ENCODE measurements around the gene GOLGA8K.
"Not testable (repeated sequence)": the region's sequence is repeated elsewhere in the genome, so short reads cannot be mapped to it uniquely, and the experiment has no call there.

Gene GOLGA8K

DNA sequence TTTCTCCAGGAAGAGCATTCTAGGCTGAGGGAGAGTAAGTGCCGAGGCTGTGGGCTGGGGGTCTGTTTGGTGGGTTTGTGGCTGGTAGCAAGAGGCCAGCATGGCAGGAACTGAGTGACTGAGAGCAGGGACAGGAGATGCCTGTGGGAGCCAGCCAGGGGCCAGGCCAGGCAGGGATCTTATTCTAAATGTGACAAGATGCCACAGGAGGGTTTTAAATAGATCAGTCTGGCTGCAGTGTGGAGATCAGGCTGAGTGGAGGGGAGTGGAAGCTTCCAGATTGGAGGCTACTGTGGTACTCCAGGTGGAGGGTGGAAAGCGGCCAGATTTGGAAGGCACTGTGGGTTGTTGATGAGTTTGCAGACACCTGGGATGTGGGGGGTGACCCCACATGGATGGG is 28.9 kb downstream of the GOLGA8K start:
- H3K36me3 ChIP-seq (ENCODE audit: control insufficient read depth in 5 of 5, insufficient read depth in 5 of 5, low read length in 5 of 5); H3K9me3 ChIP-seq (ENCODE audit: control insufficient read depth in 5 of 5, low read length in 5 of 5); H3K9ac ChIP-seq (ENCODE audit: low read length in 5 of 5); H3K4me3 ChIP-seq (ENCODE audit: low read depth in 1 of 5, low read length in 5 of 5); H3K27ac ChIP-seq (ENCODE audit: low read depth, low read length); H3K4me1 ChIP-seq (ENCODE audit: control insufficient read depth in 5 of 5, insufficient read depth in 5 of 5, low read length in 5 of 5); H3K27me3 ChIP-seq (ENCODE audit: control insufficient read depth in 5 of 5, insufficient read depth in 4 of 5, low read length in 5 of 5): not testable (repeated sequence)

DNA sequence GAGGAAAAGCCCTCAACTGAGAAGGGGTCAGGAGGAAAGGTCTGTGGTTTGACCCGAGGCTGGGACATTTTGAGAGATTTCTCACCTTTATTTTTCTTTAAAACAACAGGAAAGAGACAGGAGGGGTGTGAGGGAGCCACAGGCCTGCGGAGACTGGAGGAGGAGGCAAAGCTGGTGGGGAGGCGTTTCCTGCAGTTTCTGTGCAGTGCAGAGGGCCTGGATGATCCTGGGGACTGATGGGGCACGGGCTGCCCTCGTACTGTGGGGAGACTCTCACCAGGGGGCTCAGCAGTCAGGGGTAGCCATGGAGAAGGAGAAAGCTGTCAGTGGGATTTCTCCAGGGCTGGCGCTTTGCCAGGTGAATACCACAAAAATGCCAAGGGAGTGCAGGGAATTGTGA is 29.4 kb downstream of the GOLGA8K start:
- not testable (repeated sequence) for H3K9me3 ChIP-seq (ENCODE audit: control insufficient read depth in 5 of 5, low read length in 5 of 5); H3K36me3 ChIP-seq (ENCODE audit: control insufficient read depth in 5 of 5, insufficient read depth in 5 of 5, low read length in 5 of 5); H3K27me3 ChIP-seq (ENCODE audit: control insufficient read depth in 5 of 5, insufficient read depth in 4 of 5, low read length in 5 of 5); H3K4me3 ChIP-seq (ENCODE audit: low read depth in 1 of 5, low read length in 5 of 5); H3K4me1 ChIP-seq (ENCODE audit: control insufficient read depth in 5 of 5, insufficient read depth in 5 of 5, low read length in 5 of 5); H3K9ac ChIP-seq (ENCODE audit: low read length in 5 of 5); H3K27ac ChIP-seq (ENCODE audit: low read depth, low read length)

DNA sequence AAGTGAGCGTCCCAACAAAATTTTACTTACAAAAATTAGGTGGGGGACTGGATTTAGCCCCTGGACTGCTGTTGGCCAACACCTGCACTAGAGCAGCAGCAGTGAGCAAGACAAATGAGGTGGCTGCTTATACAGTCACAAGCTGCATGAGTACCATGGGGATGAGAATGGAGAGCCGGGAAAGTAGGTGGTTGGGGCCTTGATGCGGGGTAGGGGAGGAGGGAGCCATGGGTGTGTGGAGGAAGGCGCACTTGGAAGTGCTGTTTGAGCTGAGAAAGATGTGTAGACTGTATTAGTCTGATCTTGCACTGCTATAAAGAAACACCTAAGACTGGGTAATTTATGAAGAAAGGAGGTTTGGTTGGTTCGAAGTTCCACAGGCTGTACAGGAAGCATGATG is 31.0 kb downstream of the GOLGA8K start:
- H3K9me3 ChIP-seq (ENCODE audit: control insufficient read depth in 5 of 5, low read length in 5 of 5); H3K4me3 ChIP-seq (ENCODE audit: low read depth in 1 of 5, low read length in 5 of 5); H3K9ac ChIP-seq (ENCODE audit: low read length in 5 of 5); H3K27ac ChIP-seq (ENCODE audit: low read depth, low read length); H3K27me3 ChIP-seq (ENCODE audit: control insufficient read depth in 5 of 5, insufficient read depth in 4 of 5, low read length in 5 of 5); H3K4me1 ChIP-seq (ENCODE audit: control insufficient read depth in 5 of 5, insufficient read depth in 5 of 5, low read length in 5 of 5); H3K36me3 ChIP-seq (ENCODE audit: control insufficient read depth in 5 of 5, insufficient read depth in 5 of 5, low read length in 5 of 5): not testable (repeated sequence)

DNA sequence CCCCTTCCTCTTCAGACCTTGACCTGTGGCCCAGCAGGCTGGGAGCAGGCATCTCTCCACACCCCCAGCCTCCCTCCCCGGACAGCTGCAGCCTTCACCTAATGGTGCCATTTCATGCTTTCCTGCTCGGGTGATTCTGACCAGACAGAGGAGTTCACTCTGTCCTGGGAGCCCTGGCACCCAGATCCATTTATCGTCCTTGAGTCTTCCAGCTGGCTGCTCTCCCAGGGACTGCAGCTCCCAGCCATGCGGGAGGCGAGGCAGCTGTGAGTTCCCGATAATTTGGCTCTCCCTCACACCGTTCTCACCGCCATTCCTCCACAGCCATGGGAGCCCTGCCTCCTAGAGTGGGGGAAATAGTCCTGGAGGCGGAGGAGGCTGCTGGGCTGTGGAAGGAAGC is 32.6 kb downstream of the GOLGA8K start:
- not testable (repeated sequence) for H3K9ac ChIP-seq (ENCODE audit: low read length in 5 of 5); H3K36me3 ChIP-seq (ENCODE audit: control insufficient read depth in 5 of 5, insufficient read depth in 5 of 5, low read length in 5 of 5); H3K4me3 ChIP-seq (ENCODE audit: low read depth in 1 of 5, low read length in 5 of 5); H3K27ac ChIP-seq (ENCODE audit: low read depth, low read length); H3K9me3 ChIP-seq (ENCODE audit: control insufficient read depth in 5 of 5, low read length in 5 of 5); H3K4me1 ChIP-seq (ENCODE audit: control insufficient read depth in 5 of 5, insufficient read depth in 5 of 5, low read length in 5 of 5); H3K27me3 ChIP-seq (ENCODE audit: control insufficient read depth in 5 of 5, insufficient read depth in 4 of 5, low read length in 5 of 5)

DNA sequence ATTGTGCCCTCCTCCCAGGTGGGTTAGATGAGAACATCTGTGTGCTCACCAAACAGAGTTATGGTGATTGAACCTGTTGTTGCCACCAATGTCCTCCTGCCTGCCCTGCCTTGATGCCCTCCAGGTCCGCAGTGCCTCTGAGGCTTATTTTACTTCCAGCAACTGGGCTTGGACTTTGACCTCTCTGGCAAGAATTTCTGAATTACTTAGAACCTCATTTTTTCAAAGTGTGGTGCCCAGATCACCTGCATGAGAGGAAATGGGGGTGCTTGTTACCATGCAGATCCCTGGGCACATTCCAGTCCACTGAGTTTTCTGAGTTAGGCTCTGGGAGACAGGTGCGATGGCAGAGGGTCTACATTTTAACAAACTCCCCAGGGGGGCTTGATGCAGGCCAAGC is 33.0 kb downstream of the GOLGA8K start:
- not testable (repeated sequence) for H3K9me3 ChIP-seq (ENCODE audit: control insufficient read depth in 5 of 5, low read length in 5 of 5); H3K4me3 ChIP-seq (ENCODE audit: low read depth in 1 of 5, low read length in 5 of 5); H3K27me3 ChIP-seq (ENCODE audit: control insufficient read depth in 5 of 5, insufficient read depth in 4 of 5, low read length in 5 of 5); H3K9ac ChIP-seq (ENCODE audit: low read length in 5 of 5); H3K4me1 ChIP-seq (ENCODE audit: control insufficient read depth in 5 of 5, insufficient read depth in 5 of 5, low read length in 5 of 5); H3K36me3 ChIP-seq (ENCODE audit: control insufficient read depth in 5 of 5, insufficient read depth in 5 of 5, low read length in 5 of 5); H3K27ac ChIP-seq (ENCODE audit: low read depth, low read length)

DNA sequence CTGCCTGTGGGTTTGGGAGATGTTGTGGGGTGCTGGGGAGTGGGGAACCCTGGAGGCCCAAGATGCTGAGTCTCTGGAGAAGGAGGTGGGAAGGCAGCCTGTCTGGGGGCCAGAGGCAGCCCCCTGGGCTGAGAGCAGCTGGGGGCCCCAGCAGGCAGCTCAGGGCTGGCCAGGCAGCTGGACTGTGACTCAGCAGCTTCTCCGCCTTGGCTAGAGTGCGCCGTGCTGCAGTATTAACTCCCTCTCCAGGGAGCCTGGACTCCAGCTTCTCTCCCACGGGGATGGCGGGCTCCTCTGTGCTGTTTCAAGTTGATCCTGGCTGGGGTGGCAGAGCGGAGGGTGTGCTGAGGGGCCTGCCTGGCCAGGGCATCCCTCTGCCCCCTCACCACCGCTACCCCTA is 36.6 kb downstream of the GOLGA8K start:
- H3K36me3 ChIP-seq (ENCODE audit: control insufficient read depth in 5 of 5, insufficient read depth in 5 of 5, low read length in 5 of 5); H3K27ac ChIP-seq (ENCODE audit: low read depth, low read length); H3K4me3 ChIP-seq (ENCODE audit: low read depth in 1 of 5, low read length in 5 of 5): not testable (repeated sequence)

DNA sequence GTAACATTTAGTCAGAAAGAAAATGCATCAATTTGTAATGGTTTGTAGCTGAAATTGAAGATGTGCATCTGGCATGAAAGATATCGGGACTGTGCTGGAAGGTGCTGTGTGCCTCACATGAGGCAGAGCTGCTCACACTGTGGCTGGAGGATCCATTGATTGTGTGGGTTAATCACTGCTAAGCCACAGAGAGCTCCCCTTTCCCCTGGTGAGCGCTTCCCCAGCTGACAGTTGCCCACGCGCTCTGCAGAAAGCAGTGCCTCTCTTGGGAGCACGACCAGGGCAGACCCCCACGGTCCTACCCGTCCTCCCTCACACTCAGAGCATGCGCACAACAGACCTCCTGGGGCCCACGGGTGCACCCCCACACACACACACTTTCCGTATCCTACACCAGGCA is 37.1 kb downstream of the GOLGA8K start:
- not testable (repeated sequence) for H3K4me3 ChIP-seq (ENCODE audit: low read depth in 1 of 5, low read length in 5 of 5); H3K27me3 ChIP-seq (ENCODE audit: control insufficient read depth in 5 of 5, insufficient read depth in 4 of 5, low read length in 5 of 5); H3K9me3 ChIP-seq (ENCODE audit: control insufficient read depth in 5 of 5, low read length in 5 of 5); H3K27ac ChIP-seq (ENCODE audit: low read depth, low read length); H3K9ac ChIP-seq (ENCODE audit: low read length in 5 of 5); H3K4me1 ChIP-seq (ENCODE audit: control insufficient read depth in 5 of 5, insufficient read depth in 5 of 5, low read length in 5 of 5); H3K36me3 ChIP-seq (ENCODE audit: control insufficient read depth in 5 of 5, insufficient read depth in 5 of 5, low read length in 5 of 5)

More for the DNA sequence above, 36.6 kb downstream of the GOLGA8K start:
- not testable (repeated sequence) for H3K4me1 ChIP-seq (ENCODE audit: control insufficient read depth in 5 of 5, insufficient read depth in 5 of 5, low read length in 5 of 5); H3K27me3 ChIP-seq (ENCODE audit: control insufficient read depth in 5 of 5, insufficient read depth in 4 of 5, low read length in 5 of 5); H3K9ac ChIP-seq (ENCODE audit: low read length in 5 of 5); H3K9me3 ChIP-seq (ENCODE audit: control insufficient read depth in 5 of 5, low read length in 5 of 5)

DNA sequence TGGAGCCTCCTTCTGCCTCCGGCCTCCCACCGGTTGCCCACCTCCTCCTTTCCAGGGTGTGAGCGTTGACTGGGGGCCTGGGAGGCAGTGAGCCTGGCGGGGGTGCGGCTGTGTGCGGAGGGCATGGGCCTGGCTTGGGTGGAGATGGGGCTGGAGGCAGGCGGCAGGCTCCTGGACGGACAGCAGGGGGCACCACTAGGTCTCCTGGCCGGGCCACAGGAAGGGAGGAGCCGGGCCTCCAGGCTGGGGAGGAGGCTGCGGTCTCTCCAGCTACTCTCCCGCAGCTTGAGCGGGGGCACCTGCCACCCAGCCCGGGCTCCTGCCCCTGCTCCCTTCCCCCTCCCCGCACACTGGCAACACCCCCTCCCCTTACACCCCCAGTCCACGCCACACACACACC is 38.1 kb downstream of the GOLGA8K start:
- not testable (repeated sequence) for H3K4me3 ChIP-seq (ENCODE audit: low read depth in 1 of 5, low read length in 5 of 5); H3K4me1 ChIP-seq (ENCODE audit: control insufficient read depth in 5 of 5, insufficient read depth in 5 of 5, low read length in 5 of 5); H3K27ac ChIP-seq (ENCODE audit: low read depth, low read length); H3K9ac ChIP-seq (ENCODE audit: low read length in 5 of 5); H3K27me3 ChIP-seq (ENCODE audit: control insufficient read depth in 5 of 5, insufficient read depth in 4 of 5, low read length in 5 of 5); H3K9me3 ChIP-seq (ENCODE audit: control insufficient read depth in 5 of 5, low read length in 5 of 5); H3K36me3 ChIP-seq (ENCODE audit: control insufficient read depth in 5 of 5, insufficient read depth in 5 of 5, low read length in 5 of 5)

DNA sequence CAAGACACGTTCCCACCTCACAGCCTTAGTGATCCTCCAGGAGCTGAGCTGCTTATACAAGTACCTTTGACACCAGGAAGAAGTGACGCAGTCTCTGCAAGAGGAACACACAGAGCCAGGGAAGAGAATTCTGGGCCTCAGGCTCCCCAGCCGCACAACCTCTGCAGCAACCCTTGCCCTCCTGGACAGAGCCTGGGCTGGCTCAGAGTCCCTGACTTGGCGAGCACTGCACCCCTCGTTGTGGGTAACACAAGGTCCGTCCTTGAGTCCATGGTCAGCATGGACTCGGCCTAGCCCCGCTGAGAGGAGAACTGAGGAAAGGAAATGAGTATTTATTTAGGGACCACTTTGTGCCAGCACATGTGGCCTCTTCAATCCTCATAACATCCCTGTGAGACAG is 39.6 kb downstream of the GOLGA8K start:
- H3K36me3 ChIP-seq (ENCODE audit: control insufficient read depth in 5 of 5, insufficient read depth in 5 of 5, low read length in 5 of 5); H3K4me1 ChIP-seq (ENCODE audit: control insufficient read depth in 5 of 5, insufficient read depth in 5 of 5, low read length in 5 of 5): not testable (repeated sequence)

DNA sequence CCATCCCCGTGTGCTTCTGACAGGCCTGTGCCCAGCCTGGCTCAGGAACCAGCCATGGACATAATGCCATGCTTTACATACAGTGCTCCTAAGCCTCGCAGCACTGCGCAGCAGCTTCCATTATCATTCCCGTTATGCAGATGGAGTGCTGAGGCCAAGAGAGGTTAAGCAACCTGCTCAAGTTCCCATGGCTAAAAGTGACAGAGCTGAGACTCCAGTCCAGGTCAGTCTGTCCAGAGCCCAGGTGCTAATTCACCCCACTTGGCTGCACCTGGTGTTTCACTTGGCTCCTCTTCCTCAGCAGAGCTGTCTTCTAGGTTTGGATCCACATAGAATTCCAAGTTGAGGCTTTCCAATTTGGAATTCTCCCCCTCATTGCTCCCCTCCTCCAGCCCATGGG is 41.4 kb downstream of the GOLGA8K start:
- not testable (repeated sequence) for H3K9me3 ChIP-seq (ENCODE audit: control insufficient read depth in 5 of 5, low read length in 5 of 5); H3K27ac ChIP-seq (ENCODE audit: low read depth, low read length); H3K36me3 ChIP-seq (ENCODE audit: control insufficient read depth in 5 of 5, insufficient read depth in 5 of 5, low read length in 5 of 5); H3K9ac ChIP-seq (ENCODE audit: low read length in 5 of 5); H3K4me3 ChIP-seq (ENCODE audit: low read depth in 1 of 5, low read length in 5 of 5); H3K4me1 ChIP-seq (ENCODE audit: control insufficient read depth in 5 of 5, insufficient read depth in 5 of 5, low read length in 5 of 5); H3K27me3 ChIP-seq (ENCODE audit: control insufficient read depth in 5 of 5, insufficient read depth in 4 of 5, low read length in 5 of 5)

More for the DNA sequence above, 39.6 kb downstream of the GOLGA8K start:
- not testable (repeated sequence) for H3K9ac ChIP-seq (ENCODE audit: low read length in 5 of 5); H3K4me3 ChIP-seq (ENCODE audit: low read depth in 1 of 5, low read length in 5 of 5); H3K9me3 ChIP-seq (ENCODE audit: control insufficient read depth in 5 of 5, low read length in 5 of 5); H3K27me3 ChIP-seq (ENCODE audit: control insufficient read depth in 5 of 5, insufficient read depth in 4 of 5, low read length in 5 of 5); H3K27ac ChIP-seq (ENCODE audit: low read depth, low read length)

DNA sequence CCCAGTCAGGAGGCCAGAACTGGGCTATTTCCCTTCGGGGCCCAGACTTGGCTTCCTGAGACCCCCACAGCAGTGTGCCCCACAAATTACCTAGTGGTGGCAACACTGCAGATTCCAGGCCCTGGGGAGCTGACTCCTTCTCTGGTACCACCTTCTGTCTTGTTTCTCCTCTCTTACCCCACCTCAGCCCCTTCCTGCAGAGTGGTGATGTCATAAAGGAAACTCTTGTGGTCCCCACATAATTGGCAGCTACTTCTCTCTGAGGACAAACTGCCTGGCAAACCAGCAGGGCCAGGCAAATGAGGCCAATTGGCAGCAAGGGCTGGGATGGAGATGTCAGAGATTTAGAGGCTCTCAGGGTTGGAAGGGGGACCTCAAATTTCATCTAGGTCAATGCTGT is 44.6 kb downstream of the GOLGA8K start:
- H3K9me3 ChIP-seq (ENCODE audit: control insufficient read depth in 5 of 5, low read length in 5 of 5); H3K36me3 ChIP-seq (ENCODE audit: control insufficient read depth in 5 of 5, insufficient read depth in 5 of 5, low read length in 5 of 5); H3K4me1 ChIP-seq (ENCODE audit: control insufficient read depth in 5 of 5, insufficient read depth in 5 of 5, low read length in 5 of 5); H3K27ac ChIP-seq (ENCODE audit: low read depth, low read length); H3K4me3 ChIP-seq (ENCODE audit: low read depth in 1 of 5, low read length in 5 of 5); H3K9ac ChIP-seq (ENCODE audit: low read length in 5 of 5); H3K27me3 ChIP-seq (ENCODE audit: control insufficient read depth in 5 of 5, insufficient read depth in 4 of 5, low read length in 5 of 5): not testable (repeated sequence)

All from subcutaneous abdominal adipose tissue (tissue), 5 donors.